GM10266 (cell line): ENCODE results near the gene HES7.

Experiments used
- DNase-seq: peaks from one replicate; pipeline ENCODE4 v3.0.0; 2012; ENCODE audit errors: extremely low spot score
- TF ChIP-seq, protein P1 (sequence below): IDR thresholded peaks from 2 replicates; pipeline ENCODE4 v1.5.1; 2012; ENCODE audit warnings: mild to moderate bottlenecking, low read depth; ENCODE audit not compliant: control insufficient read depth, insufficient read depth; ENCODE audit errors: missing control alignments

Gene HES7

DNA sequence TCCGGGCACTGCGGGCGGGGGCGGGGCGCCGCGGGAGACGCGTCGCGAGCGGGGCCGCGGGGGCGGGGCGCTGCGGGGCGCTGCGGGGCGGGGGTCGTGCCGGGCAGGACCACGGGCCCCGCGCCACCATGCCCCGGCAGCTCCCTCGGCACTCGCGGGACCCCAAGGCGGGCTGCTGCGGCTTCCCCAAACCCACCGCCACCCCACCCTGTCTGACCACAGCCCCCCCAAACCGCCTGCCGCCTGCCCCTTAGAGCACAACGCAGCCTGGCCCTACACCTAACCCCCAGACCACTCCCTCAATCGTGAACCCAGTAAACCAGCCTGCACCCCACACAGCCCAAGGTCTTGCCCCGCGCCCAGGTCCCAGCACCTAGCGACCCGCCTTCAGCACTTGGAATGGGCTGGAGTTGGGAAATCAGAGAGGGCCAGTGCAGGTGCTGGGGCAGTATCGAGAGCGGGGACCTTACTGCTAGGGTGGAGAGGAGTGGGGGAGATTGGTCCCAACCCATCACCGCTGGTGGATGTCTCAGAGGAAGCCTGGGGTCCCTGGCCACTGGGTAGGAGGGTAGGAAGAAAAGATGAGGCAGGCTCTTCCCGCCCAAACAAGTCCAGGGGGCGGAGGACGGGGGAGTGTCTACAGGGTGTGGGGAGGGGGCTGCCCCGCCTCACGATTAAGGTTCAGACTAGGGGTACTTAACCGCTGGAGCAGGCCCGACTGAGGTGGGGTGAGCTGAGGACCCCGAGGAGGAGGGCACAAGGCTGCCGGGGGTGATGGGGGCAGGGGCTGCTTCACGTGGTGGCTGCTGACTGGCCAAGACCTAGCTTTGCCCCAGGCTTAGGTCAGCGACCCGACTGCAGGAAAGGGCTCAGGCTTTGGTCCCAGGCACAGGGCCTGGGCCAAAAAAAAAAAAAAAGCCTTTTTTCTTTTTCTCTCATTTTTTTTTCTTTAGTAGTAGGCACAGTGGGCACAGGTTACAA is 39.4 kb upstream of the HES7 start:
- TF ChIP-seq, protein P1, sequence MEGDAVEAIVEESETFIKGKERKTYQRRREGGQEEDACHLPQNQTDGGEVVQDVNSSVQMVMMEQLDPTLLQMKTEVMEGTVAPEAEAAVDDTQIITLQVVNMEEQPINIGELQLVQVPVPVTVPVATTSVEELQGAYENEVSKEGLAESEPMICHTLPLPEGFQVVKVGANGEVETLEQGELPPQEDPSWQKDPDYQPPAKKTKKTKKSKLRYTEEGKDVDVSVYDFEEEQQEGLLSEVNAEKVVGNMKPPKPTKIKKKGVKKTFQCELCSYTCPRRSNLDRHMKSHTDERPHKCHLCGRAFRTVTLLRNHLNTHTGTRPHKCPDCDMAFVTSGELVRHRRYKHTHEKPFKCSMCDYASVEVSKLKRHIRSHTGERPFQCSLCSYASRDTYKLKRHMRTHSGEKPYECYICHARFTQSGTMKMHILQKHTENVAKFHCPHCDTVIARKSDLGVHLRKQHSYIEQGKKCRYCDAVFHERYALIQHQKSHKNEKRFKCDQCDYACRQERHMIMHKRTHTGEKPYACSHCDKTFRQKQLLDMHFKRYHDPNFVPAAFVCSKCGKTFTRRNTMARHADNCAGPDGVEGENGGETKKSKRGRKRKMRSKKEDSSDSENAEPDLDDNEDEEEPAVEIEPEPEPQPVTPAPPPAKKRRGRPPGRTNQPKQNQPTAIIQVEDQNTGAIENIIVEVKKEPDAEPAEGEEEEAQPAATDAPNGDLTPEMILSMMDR: no peak
- DNase-seq: no peak

DNA sequence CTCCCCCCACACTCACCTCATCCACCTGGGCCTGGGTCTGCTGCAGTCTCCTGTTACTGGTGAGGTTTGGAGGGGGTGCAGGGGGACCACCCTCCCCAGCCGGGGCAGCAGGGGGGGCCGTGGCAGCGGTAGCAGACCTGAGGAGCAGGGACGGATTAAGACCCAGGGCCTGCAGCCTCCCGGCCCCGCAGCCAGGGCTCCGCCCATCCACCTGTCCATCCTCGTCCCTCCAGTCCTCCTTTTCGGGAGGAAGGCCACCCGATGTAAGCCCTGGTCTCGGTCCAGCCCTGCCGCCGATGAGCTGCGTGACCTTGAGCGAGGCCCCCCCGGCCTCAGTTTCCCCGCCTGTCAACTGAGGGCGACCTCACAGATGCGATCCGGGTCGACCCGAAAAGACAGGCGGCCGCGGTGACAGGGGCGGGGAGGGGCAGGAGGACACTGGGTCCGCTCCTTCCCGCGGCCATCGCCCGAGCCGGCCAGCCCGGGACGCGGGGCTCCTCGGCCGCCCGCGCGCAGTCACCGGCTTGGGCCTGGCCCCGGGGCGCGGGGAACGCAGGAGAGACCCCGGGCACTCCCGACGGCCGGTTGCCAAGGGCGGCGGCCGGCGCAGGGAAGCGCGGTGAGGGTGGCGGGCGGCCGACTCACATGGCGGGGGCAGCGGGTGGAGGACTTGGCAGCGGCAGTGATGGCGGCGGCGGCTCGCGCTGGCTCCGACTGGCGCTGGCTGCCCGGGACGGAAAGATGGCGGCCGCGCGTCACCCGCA is 38.5 kb upstream of the HES7 start, which contains the start of gene VAMP2:
Gene VAMP2 (minus strand): TSS at position 716 of the 764 bp plus-strand sequence. CDS start 69 bp downstream, at position 647.
- peak; percentile 88 for DNase-seq
- TF ChIP-seq, protein P1: no peak

DNA sequence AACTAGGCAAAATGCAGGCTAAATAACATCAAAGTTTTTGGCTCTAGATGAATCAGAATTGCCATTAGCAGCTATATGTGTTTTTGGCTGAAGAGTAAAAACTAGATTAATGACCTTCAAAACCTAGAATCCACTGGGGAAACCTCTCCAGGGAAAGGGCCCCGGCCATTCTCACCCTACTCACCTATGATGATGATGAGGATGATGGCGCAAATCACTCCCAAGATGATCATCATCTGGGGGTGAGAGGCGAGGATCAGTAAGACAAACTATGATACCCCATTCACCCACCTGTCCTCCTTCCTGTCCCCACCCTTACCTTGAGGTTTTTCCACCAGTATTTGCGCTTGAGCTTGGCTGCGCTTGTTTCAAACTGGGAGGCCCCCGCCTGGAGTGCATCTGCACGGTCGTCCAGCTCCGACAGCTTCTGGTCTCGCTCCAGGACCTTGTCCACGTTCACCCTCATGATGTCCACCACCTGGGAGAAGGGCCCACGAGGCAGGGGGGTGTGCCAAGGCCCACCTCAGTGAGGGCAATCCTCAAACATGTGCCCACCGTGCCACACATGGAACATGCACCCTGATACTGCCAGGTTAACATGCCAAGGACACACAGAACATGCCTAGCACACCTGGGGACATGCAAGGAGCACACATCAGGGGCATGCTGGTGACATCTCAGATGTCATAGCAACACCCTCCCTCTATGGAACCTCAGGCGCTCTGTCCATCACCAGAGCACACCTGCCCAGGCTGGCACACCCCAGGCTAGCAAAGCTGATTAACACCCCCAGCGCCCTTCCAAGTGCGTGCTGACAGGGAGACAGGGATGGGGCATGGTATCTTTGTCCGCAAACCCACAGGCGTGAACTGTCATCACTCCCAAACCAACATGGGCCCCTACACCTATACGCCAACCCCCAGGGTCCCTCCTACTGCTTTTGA is 37.7 kb upstream of the HES7 start:
- TF ChIP-seq, protein P1: no peak
- DNase-seq: no peak

DNA sequence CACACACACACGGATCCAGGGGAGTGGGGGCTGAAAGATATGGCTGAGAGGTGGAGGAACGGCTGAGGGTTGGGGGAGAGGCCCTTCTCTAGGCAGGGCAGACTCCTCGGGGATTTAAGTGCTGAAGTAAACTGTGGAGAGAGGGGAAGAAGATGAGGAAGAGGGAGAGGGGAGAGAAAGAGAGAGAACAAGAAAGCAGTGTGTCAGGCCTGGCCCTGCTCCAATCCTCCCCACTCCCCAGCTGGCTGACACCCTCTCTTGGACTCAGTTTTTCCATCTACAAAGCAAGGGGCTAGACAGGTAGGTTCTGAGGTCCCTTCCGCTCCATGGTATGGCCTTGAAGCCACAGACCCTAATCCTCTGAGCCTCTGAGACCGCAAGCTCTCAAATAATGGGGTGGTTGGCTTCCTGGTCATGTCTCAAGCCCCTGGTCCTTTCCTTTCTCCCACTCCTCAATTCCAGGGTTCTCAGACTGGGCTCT is 36.9 kb upstream of the HES7 start:
- TF ChIP-seq, protein P1: no peak
- DNase-seq: no peak

DNA sequence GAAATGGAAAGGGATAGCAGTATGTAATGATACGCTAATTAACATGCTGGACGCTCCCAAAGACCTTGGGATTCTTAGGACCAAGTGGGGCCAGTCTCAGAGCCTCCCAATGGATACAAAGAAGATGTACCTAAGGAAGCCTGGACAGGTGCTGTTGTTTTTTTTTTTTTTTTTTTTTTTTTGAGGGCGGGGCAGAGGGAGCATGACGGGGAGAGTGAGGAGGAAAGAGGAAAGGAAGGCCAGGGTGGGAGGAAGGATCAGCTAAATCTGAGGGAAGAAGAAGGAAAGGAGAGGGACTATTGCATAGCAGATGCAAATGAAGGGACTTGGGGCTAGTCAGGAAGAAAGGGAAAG is 36.3 kb upstream of the HES7 start:
- TF ChIP-seq, protein P1: no peak
- DNase-seq: no peak

DNA sequence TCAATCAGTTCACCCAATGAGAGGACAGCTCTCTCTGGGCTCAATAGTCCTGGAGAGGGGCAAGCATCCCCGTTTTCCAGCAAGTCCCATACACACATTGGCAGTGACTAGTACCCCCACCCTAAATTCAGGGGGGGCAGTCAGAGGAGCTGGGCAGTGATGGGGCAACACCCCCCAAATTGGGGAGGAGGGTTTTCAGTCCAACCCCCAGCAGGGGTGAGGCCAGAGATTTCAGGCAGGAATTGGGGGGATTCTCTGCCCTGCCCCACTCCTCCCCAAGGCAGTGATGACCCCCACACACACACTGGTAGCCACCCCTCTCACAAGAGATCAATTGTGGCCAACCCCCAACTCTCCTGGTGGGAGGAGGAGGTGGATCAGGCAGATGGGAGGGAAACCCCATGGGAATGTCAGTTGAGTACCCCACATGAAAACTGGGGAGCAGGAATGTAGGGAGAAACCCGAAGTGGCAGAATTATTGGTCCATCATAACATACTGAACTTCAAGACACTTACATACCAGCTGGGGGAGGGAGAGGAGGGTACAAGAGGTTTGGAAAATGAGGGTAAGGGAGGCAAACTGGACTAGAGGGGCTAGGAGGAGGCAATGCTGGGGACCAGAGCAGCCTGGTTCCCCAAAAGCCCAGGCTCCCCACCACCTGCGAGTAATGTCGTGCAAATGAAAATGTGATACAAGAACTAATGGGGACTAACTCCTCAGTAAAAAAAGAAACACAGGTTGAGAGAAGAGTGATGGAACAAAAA is 35.7 kb upstream of the HES7 start:
- no peak for DNase-seq
- TF ChIP-seq, protein P1: no peak
